Fibroblast of lung (primary cell): ENCODE results near the gene PBX4. TPM values are rescaled to one million over a fixed set of nuclear protein-coding genes. Genes with fewer than 3 reads are reported as not detected.
A peak's percentile ranks its signal among the peaks of the same experiment; 100 is the strongest.

ENCODE experiments used
- DNase-seq, 2 donors: peaks; one replicate each; pipeline versions ENCODE4 v3.0.0 to v3.0.0-alpha.2; 2010; ENCODE audit warnings: low read depth in 2 of 2
- H2AFZ ChIP-seq: 2 replicates; pipeline ENCODE4 v1.5.1; 2012; ENCODE audit warnings: low read length, control low read depth, inconsistent platforms
- H3K27ac ChIP-seq: 2 replicates; pipeline ENCODE4 v1.5.1; 2011; ENCODE audit warnings: low read length, control low read depth; ENCODE audit not compliant: insufficient read depth
- H3K27me3 ChIP-seq: 2 replicates; pipeline ENCODE4 v1.5.1; 2011; ENCODE audit warnings: mild to moderate bottlenecking, low read length; ENCODE audit not compliant: control insufficient read depth, insufficient read depth
- H3K36me3 ChIP-seq: 2 replicates; pipeline ENCODE4 v1.5.1; 2011; ENCODE audit warnings: low read length; ENCODE audit not compliant: control insufficient read depth, insufficient read depth
- H3K4me1 ChIP-seq: 2 replicates; pipeline ENCODE4 v1.5.1; 2011; ENCODE audit warnings: low read length; ENCODE audit not compliant: control insufficient read depth, insufficient read depth; ENCODE audit errors: extremely low read depth
- H3K4me2 ChIP-seq: 2 replicates; pipeline ENCODE4 v1.5.1; 2011; ENCODE audit warnings: low read length, control low read depth; ENCODE audit not compliant: insufficient read depth; ENCODE audit errors: extremely low read depth
- H3K4me3 ChIP-seq, 4 experiments: fragments of 200-600 bp in 1 of 4; sonication (generic) in 1 of 4; replicated peaks in 1 of 4; 2 replicates each; pipeline ENCODE4 v1.5.1; 2011 to 2016; ENCODE audit warnings: low read length in 4 of 4, low read depth in 3 of 4, mild to moderate bottlenecking in 3 of 4, control low read depth in 2 of 4, inconsistent platforms in 1 of 4, mixed read lengths in 1 of 4; ENCODE audit not compliant: insufficient read depth in 1 of 4; ENCODE audit errors: control extremely low read depth in 1 of 4
- H3K79me2 ChIP-seq: 2 replicates; pipeline ENCODE4 v1.5.1; 2012; ENCODE audit warnings: mild to moderate bottlenecking, low read length, inconsistent platforms; ENCODE audit not compliant: control insufficient read depth, insufficient read depth
- H3K9ac ChIP-seq: 2 replicates; pipeline ENCODE4 v1.5.1; 2011; ENCODE audit warnings: mild to moderate bottlenecking, low read length, control low read depth; ENCODE audit not compliant: insufficient read depth
- H3K9me3 ChIP-seq: 2 replicates; pipeline ENCODE4 v1.5.1; 2012; ENCODE audit warnings: low read depth, low read length; ENCODE audit not compliant: control insufficient read depth, insufficient read depth
- H4K20me1 ChIP-seq: 2 replicates; pipeline ENCODE4 v1.5.1; 2011; ENCODE audit warnings: low read length; ENCODE audit not compliant: control insufficient read depth, insufficient read depth; ENCODE audit errors: extremely low read depth
- CTCF ChIP-seq, 2 donors: IDR thresholded peaks in 1 of 2; conservative IDR thresholded peaks in 1 of 2; 1 replicate in 1 of 2; 2 replicates in 1 of 2; pipeline ENCODE4 v1.5.1; 2011 to 2012; ENCODE audit warnings: low read length in 2 of 2, control low read depth in 1 of 2, inconsistent platforms in 1 of 2, low read depth in 1 of 2, mild to moderate bottlenecking in 1 of 2
- EZH2 ChIP-seq: IDR thresholded peaks from 2 replicates; pipeline ENCODE4 v1.5.1; 2012; ENCODE audit warnings: low read length, control low read depth, mild to moderate bottlenecking; ENCODE audit errors: missing control alignments
- polyA plus RNA-seq, 2 donors: library from polyadenylated mRNA; depleted of rRNA in 1 of 2; stranded (reverse) in 1 of 2; unstranded in 1 of 2; fragments of >200 nt; gene quantifications; 2 replicates each; pipeline ENCODE4 v1.2.1, GENCODE V29; 2011 to 2012; ENCODE audit warnings: missing spikeins in 1 of 2
- total RNA-seq: library from RNA; depleted of rRNA; stranded (reverse); fragments of >200 nt; gene quantifications from 2 replicates; pipeline ENCODE4 v1.2.1, GENCODE V29; 2014

PBX4 gene
- total and polyA plus RNA-seq, 2 donors (not counting 1 experiment from before 2014, with no cell fraction given): 0.39 to 1.7 TPM

- Histone ChIP-seq H3K4me3 (no peak overlapping the region), H2AFZ (no peak overlapping the region), H3K4me1 (no peaks in the 10 kb centered on the region), H3K79me2 (no peaks in the 10 kb centered on the region), H3K27ac (no peak overlapping the region), H3K27me3 (peaks cover 7% of the 10 kb centered on the region), H3K4me2 (no peak overlapping the region), H4K20me1 (no peaks in the 10 kb centered on the region), H3K36me3 (no peaks in the 10 kb centered on the region), H3K9ac (no peak overlapping the region), H3K9me3 (no peaks in the 10 kb centered on the region)
- TF ChIP-seq EZH2 (no peak), CTCF (conservative IDR thresholded peaks at IDR 0.05 in 1 of 2, IDR thresholded peaks at IDR 0.05 in 1 of 2; ENCODE audit: low read depth in 1 of 2, low read length in 2 of 2) (no peak)
- peak in 1 of 2 donors; percentile 92 for DNase-seq
Measured at GRCh38 chr19:19550485-19550929, 68.0 kb downstream of the PBX4 start.

- H3K27me3 ChIP-seq: peaks cover 7% of the 10 kb centered on the region
- H3K9me3 ChIP-seq: no peaks in the 10 kb centered on the region
- H4K20me1 ChIP-seq: no peaks in the 10 kb centered on the region
- H3K9ac ChIP-seq: no peak overlapping the region
- no peak overlapping the region for H3K4me3 ChIP-seq
- no peaks in the 10 kb centered on the region for H3K79me2 ChIP-seq
- no peak overlapping the region for H3K27ac ChIP-seq
- no peak for DNase-seq
- no peaks in the 10 kb centered on the region for H3K36me3 ChIP-seq
- TF ChIP-seq EZH2 (no peak), CTCF (conservative IDR thresholded peaks at IDR 0.05 in 1 of 2, IDR thresholded peaks at IDR 0.05 in 1 of 2; ENCODE audit: low read depth in 1 of 2, low read length in 2 of 2) (no peak)
- no peak overlapping the region for H3K4me2 ChIP-seq
- H2AFZ ChIP-seq: no peak overlapping the region
- H3K4me1 ChIP-seq: no peaks in the 10 kb centered on the region
Measured at GRCh38 chr19:19549804-19550464, 68.6 kb downstream of the PBX4 start.

GRCh38 chr19:19548915-19549759 is 69.3 kb downstream of the PBX4 start:
- Histone ChIP-seq H4K20me1 (no peaks in the 10 kb centered on the region), H3K36me3 (no peaks in the 10 kb centered on the region), H2AFZ (no peak overlapping the region), H3K9ac (no peak overlapping the region), H3K9me3 (no peaks in the 10 kb centered on the region), H3K79me2 (no peaks in the 10 kb centered on the region), H3K4me2 (no peak overlapping the region), H3K27ac (no peak overlapping the region), H3K4me3 (no peak overlapping the region), H3K27me3 (peaks cover 7% of the 10 kb centered on the region), H3K4me1 (no peaks in the 10 kb centered on the region)
- no peak for DNase-seq
- TF ChIP-seq EZH2 (no peak), CTCF (conservative IDR thresholded peaks at IDR 0.05 in 1 of 2, IDR thresholded peaks at IDR 0.05 in 1 of 2; ENCODE audit: low read depth in 1 of 2, low read length in 2 of 2) (no peak)
